Measurements from ENCODE around the gene PARD3B.
A peak's percentile ranks its signal among the peaks of the same experiment; 100 is the strongest.
"Not testable (repeated sequence)": the region's sequence is repeated elsewhere in the genome, so short reads cannot be mapped to it uniquely, and the experiment has no call there.

PARD3B gene

DNA sequence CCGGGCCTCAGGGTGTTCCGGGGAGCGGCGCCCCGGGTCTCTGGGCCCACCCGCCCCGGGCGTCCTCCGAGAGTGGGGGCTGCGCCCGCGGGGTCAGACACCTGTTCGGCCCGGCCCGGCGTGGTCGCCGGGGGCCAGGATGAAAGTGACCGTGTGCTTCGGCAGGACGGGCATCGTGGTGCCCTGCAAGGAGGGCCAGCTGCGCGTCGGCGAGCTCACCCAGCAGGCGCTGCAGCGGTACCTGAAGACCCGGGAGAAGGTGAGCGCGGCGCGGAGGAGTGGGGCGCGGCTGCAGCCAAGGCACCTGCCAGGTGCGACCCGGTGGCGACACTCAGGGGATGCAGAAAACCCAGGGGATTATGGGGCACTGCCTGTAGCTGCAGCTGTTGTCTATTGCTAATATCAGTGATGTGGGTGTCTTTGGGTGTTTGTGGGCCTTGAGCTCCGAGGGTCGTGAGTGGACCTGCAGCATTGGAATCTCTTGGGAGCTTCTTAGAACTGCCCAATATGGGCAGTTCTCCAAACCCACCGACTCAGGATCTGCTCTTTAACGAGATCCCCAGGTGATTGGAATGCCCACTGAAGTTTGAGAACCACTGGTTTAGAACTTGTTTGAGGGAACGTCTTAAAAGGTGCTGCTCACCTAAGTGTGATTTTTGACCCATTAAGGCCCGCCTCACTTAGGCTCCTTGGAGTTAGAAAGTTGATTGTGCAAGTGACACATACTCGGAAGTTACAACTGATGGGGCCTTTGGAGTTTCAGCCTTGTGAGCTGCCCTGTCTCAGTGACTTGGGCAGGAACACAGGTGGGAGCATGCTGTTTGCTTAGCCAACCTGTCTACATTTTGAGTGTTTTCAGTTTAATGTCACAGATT, 823 bp downstream of the PARD3B start:
- H3K9me3 ChIP-seq (ENCODE audit: control insufficient read depth, low read depth, low read length), result no peaks in the 10 kb centered on the region
- H3K9ac ChIP-seq (ENCODE audit: low read length), result peak overlapping the region; percentile 31
- peaks cover 17% of the 10 kb centered on the region for H3K4me1 ChIP-seq (ENCODE audit: control insufficient read depth, low read depth, low read length)
- H3K27ac ChIP-seq (ENCODE audit: low read length), result no peak overlapping the region
- H3K4me3 ChIP-seq (ENCODE audit: low read length), result peak overlapping the region; percentile 71
- no peaks in the 10 kb centered on the region for H3K36me3 ChIP-seq (ENCODE audit: control insufficient read depth, low read depth, low read length)
- peaks cover 35% of the 10 kb centered on the region for H3K27me3 ChIP-seq (ENCODE audit: control insufficient read depth, insufficient read depth, low read length)

DNA sequence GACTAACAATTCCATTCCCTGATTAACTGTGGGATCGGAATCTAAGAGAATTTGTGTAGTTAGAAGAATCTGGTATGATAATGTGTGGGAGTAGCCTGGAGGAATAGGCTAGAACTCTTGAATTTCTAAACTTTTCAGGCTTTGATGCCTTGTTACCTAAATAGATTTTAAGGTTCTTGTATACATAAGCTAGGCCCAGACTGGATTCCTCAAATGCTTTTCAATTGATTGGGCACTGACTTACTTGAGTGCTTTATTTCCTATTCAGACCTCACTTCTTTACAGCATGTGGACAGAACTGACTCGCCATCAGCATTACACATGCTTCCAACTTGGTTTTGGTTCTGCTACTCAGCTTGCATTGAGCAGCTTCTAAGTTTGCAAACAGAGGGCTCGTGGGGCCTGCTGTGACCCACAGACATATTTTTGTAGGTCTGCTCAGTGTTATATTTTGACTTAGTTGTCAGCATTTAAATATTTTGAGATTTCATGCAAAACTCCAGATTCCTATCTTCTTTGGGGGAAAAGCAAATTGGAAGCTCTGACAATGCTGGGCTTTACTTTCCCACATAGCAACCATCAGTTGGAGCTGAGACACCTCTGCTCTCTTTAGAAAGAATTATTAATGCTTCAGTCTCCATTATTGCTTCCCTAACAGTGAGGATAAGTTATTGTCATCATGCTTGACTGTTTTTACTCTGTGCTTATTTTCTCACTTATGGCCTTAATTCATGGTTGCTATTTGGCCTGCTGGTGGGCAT, 5.7 kb downstream of the PARD3B start:
- Histone ChIP-seq H3K9ac (ENCODE audit: low read length) (no peak overlapping the region), H3K9me3 (ENCODE audit: control insufficient read depth, low read depth, low read length) (no peaks in the 10 kb centered on the region), H3K36me3 (ENCODE audit: control insufficient read depth, low read depth, low read length) (no peaks in the 10 kb centered on the region), H3K4me3 (ENCODE audit: low read length) (no peak overlapping the region), H3K27ac (ENCODE audit: low read length) (no peak overlapping the region), H3K4me1 (ENCODE audit: control insufficient read depth, low read depth, low read length) (peaks cover 12% of the 10 kb centered on the region), H3K27me3 (ENCODE audit: control insufficient read depth, insufficient read depth, low read length) (peaks cover 11% of the 10 kb centered on the region)

DNA sequence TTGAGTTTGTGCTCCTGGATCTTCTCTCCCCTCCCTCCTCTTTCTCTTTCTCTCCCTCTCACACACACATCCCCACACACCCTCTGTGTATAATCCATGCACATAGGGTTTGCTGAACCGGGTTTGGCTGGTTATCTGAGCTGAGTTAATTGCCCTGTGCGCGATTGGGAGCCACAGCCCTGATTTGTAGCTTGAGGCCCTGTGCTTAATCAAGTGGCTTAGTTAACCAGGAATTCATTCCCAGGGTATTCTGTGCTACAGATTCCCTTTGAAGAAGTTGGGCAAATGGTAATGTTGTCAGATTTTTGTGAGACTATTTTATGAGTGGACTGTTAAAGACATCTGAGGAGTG, 6.2 kb downstream of the PARD3B start:
- Histone ChIP-seq H3K27me3 (ENCODE audit: control insufficient read depth, insufficient read depth, low read length) (peaks cover 5% of the 10 kb centered on the region), H3K27ac (ENCODE audit: low read length) (no peak overlapping the region), H3K4me3 (ENCODE audit: low read length) (no peak overlapping the region), H3K9ac (ENCODE audit: low read length) (no peak overlapping the region), H3K4me1 (ENCODE audit: control insufficient read depth, low read depth, low read length) (peaks cover 6% of the 10 kb centered on the region), H3K36me3 (ENCODE audit: control insufficient read depth, low read depth, low read length) (no peaks in the 10 kb centered on the region), H3K9me3 (ENCODE audit: control insufficient read depth, low read depth, low read length) (no peaks in the 10 kb centered on the region)

DNA sequence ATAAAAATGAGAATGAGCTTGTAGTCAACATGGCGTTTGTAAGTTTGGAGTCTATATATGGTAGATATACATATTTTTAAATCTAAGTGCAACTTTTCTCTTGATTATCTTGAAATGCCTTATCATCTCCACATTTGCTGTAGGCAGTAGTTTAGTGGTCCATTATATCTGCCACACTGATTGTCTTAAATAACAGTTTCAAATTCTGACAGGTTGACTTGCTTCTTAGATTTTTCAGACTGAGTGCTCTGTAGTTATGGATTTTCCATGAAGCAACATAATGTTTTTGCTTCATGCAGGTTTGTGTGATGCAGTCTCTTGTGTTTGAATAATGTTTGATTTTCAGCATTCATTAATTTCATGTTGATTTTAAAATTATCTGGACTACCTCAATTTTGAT, 12.3 kb downstream of the PARD3B start:
- Histone ChIP-seq H3K9me3 (ENCODE audit: control insufficient read depth, low read depth, low read length) (no peaks in the 10 kb centered on the region), H3K4me3 (ENCODE audit: low read length) (no peak overlapping the region), H3K27ac (ENCODE audit: low read length) (no peak overlapping the region), H3K9ac (ENCODE audit: low read length) (no peak overlapping the region), H3K27me3 (ENCODE audit: control insufficient read depth, insufficient read depth, low read length) (no peaks in the 10 kb centered on the region), H3K4me1 (ENCODE audit: control insufficient read depth, low read depth, low read length) (no peaks in the 10 kb centered on the region), H3K36me3 (ENCODE audit: control insufficient read depth, low read depth, low read length) (no peaks in the 10 kb centered on the region)

DNA sequence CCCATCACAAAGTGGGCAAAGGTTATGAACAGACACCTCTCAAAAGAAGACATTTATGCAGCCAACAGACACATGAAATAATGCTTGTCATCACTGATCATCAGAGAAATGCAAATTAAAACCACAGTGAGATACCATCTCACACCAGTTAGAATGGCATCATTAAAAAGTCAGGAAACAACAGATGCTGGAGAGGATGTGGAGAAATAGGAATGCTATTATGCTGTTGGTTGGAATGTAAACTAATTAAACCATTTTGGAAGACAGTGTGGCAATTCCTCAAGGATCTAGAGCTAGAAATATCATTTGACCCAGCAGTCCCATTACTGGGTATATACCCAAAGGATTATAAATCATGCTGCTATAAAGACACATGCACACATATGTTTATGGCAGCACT, 14.1 kb downstream of the PARD3B start:
- H3K4me1 ChIP-seq (ENCODE audit: control insufficient read depth, low read depth, low read length); H3K9me3 ChIP-seq (ENCODE audit: control insufficient read depth, low read depth, low read length); H3K36me3 ChIP-seq (ENCODE audit: control insufficient read depth, low read depth, low read length); H3K4me3 ChIP-seq (ENCODE audit: low read length); H3K9ac ChIP-seq (ENCODE audit: low read length); H3K27ac ChIP-seq (ENCODE audit: low read length); H3K27me3 ChIP-seq (ENCODE audit: control insufficient read depth, insufficient read depth, low read length): not testable (repeated sequence)

DNA sequence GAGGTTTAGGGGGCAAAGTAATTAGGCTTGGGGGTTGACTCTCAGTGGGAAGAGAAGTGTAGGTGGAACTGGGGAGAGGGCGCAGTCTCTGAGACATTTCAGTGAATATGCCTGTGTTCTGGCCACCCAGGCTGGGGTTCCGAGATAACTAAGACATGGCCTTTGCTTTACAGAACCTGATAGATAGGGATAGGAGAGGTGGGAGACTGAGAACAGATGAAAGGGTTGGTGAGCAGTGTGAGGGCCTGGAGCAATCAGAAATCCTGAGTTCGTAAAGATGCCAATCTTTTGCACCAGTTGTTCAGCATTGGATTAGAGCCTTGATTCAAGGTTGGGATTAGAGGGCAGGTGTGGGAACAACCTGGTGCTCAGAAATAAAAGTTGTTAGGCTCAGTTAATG, 15.6 kb downstream of the PARD3B start:
- H3K4me3 ChIP-seq (ENCODE audit: low read length), result no peak overlapping the region
- H3K9ac ChIP-seq (ENCODE audit: low read length), result no peak overlapping the region

DNA sequence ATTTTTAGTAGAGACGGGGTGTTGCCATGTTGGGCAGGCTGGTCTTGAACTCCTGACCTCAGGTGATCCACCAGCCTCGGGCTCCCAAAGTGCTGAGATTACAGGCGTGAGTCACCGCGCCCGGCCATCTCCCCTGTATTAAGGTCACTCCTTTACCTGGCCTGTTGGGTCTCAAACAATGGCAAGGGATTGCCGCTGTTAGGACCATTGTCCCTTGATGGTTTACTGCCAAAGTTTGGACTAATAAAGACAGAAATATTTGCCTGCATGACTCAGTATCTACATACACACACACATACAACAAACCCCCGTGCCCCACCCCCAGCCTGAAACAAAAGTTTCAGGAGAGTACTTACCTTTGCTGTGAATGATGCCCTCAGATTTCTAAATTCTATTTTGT, 16.5 kb downstream of the PARD3B start:
- Histone ChIP-seq H3K27me3 (ENCODE audit: control insufficient read depth, insufficient read depth, low read length) (no peaks in the 10 kb centered on the region), H3K9ac (ENCODE audit: low read length) (no peak overlapping the region), H3K4me3 (ENCODE audit: low read length) (no peak overlapping the region), H3K36me3 (ENCODE audit: control insufficient read depth, low read depth, low read length) (no peaks in the 10 kb centered on the region), H3K27ac (ENCODE audit: low read length) (no peak overlapping the region), H3K4me1 (ENCODE audit: control insufficient read depth, low read depth, low read length) (no peaks in the 10 kb centered on the region), H3K9me3 (ENCODE audit: control insufficient read depth, low read depth, low read length) (no peaks in the 10 kb centered on the region)

More for the DNA sequence above, 15.6 kb downstream of the PARD3B start:
- no peak overlapping the region for H3K27ac ChIP-seq (ENCODE audit: low read length)
- H3K36me3 ChIP-seq (ENCODE audit: control insufficient read depth, low read depth, low read length), result no peaks in the 10 kb centered on the region
- no peaks in the 10 kb centered on the region for H3K27me3 ChIP-seq (ENCODE audit: control insufficient read depth, insufficient read depth, low read length)
- no peaks in the 10 kb centered on the region for H3K4me1 ChIP-seq (ENCODE audit: control insufficient read depth, low read depth, low read length)
- H3K9me3 ChIP-seq (ENCODE audit: control insufficient read depth, low read depth, low read length), result no peaks in the 10 kb centered on the region

DNA sequence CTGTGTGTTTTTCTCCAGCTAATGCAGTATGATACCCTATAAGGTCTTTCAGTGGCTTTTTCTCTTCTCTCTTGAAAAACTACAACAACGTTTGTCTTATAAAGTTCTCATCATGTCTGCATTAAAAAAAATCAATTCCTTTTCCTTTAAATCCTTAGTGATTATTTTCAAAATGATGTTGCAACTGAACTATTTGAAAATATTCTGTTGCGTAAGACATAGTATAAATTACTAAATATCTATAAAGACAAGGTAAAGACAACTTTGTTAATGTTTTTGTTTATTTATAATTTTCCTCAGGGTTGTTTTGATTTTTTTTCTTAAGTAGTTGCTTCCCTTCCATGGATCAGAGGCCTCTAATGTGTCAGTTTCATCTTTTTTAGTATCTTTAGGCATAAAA, 21.2 kb downstream of the PARD3B start:
- H3K36me3 ChIP-seq (ENCODE audit: control insufficient read depth, low read depth, low read length), result no peaks in the 10 kb centered on the region
- no peak overlapping the region for H3K4me3 ChIP-seq (ENCODE audit: low read length)
- no peak overlapping the region for H3K9ac ChIP-seq (ENCODE audit: low read length)
- no peaks in the 10 kb centered on the region for H3K27me3 ChIP-seq (ENCODE audit: control insufficient read depth, insufficient read depth, low read length)
- no peaks in the 10 kb centered on the region for H3K4me1 ChIP-seq (ENCODE audit: control insufficient read depth, low read depth, low read length)
- no peaks in the 10 kb centered on the region for H3K9me3 ChIP-seq (ENCODE audit: control insufficient read depth, low read depth, low read length)
- H3K27ac ChIP-seq (ENCODE audit: low read length), result no peak overlapping the region

DNA sequence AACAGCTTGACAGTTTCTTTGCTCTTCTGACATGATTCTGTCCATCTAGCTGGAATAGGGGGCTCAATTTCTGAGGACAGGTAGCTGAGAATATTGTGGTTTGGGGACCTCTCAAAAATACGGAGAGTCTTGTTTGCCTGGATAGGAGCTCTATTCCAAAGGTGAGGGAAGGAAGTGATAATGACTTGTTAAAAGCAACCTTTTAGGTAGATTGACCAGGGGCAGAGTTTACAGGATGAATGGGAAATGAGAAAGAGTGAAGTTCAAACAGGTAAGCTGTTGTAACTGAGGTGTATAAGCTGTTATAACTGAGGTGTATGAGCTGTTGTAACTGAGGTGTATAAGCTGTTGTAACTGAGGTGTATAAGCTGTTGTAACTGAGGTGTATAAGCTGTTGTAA, 25.1 kb downstream of the PARD3B start:
- H3K27ac ChIP-seq (ENCODE audit: low read length), result no peak overlapping the region
- H3K4me1 ChIP-seq (ENCODE audit: control insufficient read depth, low read depth, low read length), result no peaks in the 10 kb centered on the region
- H3K9me3 ChIP-seq (ENCODE audit: control insufficient read depth, low read depth, low read length), result no peaks in the 10 kb centered on the region
- H3K27me3 ChIP-seq (ENCODE audit: control insufficient read depth, insufficient read depth, low read length), result no peaks in the 10 kb centered on the region
- H3K36me3 ChIP-seq (ENCODE audit: control insufficient read depth, low read depth, low read length), result no peaks in the 10 kb centered on the region
- H3K9ac ChIP-seq (ENCODE audit: low read length), result no peak overlapping the region
- no peak overlapping the region for H3K4me3 ChIP-seq (ENCODE audit: low read length)

DNA sequence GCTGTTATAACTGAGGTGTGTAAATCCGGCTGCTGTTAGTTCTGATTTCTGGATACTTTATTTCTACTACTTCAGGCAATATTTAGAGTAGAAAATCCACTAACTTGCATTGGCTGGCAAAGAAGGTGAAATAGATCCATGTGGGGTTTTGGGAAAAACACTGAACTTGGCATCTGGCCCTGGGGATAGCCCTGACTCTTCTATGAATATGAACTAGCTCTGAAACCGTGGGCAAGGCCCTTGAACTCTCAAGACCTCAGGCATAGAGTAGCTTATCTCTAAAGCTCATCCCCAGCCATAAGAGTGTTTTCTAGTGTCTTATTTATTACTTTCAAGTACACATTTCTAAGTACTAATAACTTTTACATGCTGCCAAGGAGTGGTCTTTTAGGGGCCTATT, 25.8 kb downstream of the PARD3B start:
- no peak overlapping the region for H3K4me3 ChIP-seq (ENCODE audit: low read length)
- no peak overlapping the region for H3K27ac ChIP-seq (ENCODE audit: low read length)
- no peaks in the 10 kb centered on the region for H3K4me1 ChIP-seq (ENCODE audit: control insufficient read depth, low read depth, low read length)
- H3K9me3 ChIP-seq (ENCODE audit: control insufficient read depth, low read depth, low read length), result no peaks in the 10 kb centered on the region
- H3K9ac ChIP-seq (ENCODE audit: low read length), result no peak overlapping the region
- no peaks in the 10 kb centered on the region for H3K36me3 ChIP-seq (ENCODE audit: control insufficient read depth, low read depth, low read length)
- no peaks in the 10 kb centered on the region for H3K27me3 ChIP-seq (ENCODE audit: control insufficient read depth, insufficient read depth, low read length)

DNA sequence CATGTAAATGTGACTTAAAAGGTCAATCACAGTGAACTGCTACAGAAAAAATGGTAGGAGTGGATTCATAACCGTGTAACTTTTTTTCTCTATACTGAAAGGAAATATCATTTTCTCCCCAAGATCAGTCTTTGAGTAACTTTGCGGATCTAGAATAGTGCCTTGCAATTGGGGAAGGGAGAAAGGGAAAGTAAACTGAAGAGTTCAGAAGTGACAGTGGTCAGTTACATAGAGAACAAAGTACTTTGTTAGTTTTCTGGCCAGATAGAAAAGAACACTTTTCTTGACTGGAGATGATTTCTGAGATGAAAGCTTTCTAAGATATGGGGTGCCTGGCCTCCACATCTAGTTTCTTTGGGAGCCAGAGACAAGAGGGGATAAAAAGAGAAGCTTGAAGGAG, 26.6 kb downstream of the PARD3B start:
- no peak overlapping the region for H3K4me3 ChIP-seq (ENCODE audit: low read length)
- no peaks in the 10 kb centered on the region for H3K27me3 ChIP-seq (ENCODE audit: control insufficient read depth, insufficient read depth, low read length)
- H3K4me1 ChIP-seq (ENCODE audit: control insufficient read depth, low read depth, low read length), result no peaks in the 10 kb centered on the region
- no peaks in the 10 kb centered on the region for H3K9me3 ChIP-seq (ENCODE audit: control insufficient read depth, low read depth, low read length)
- no peaks in the 10 kb centered on the region for H3K36me3 ChIP-seq (ENCODE audit: control insufficient read depth, low read depth, low read length)
- no peak overlapping the region for H3K9ac ChIP-seq (ENCODE audit: low read length)
- no peak overlapping the region for H3K27ac ChIP-seq (ENCODE audit: low read length)

DNA sequence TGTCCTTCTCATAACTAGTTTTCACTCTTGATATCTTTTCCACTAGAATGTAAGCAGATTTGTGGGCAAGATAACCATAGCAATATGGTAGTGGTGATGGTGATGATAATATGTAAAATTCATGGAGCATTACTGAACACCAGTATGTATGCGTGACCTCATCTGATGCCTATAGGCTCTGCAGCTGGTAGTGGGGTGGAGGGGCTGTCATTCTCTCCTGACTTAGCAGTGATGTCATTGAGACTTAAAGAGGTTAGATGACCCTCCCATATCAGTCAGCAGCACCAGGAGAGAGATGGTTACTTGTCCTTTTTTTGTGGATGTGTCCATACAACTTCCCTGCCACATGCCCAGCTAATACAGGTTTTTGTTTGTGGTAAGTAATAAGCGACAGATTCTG, 27.9 kb downstream of the PARD3B start:
- no peaks in the 10 kb centered on the region for H3K36me3 ChIP-seq (ENCODE audit: control insufficient read depth, low read depth, low read length)
- H3K4me3 ChIP-seq (ENCODE audit: low read length), result no peak overlapping the region
- no peaks in the 10 kb centered on the region for H3K27me3 ChIP-seq (ENCODE audit: control insufficient read depth, insufficient read depth, low read length)
- no peaks in the 10 kb centered on the region for H3K9me3 ChIP-seq (ENCODE audit: control insufficient read depth, low read depth, low read length)
- H3K27ac ChIP-seq (ENCODE audit: low read length), result no peak overlapping the region
- H3K9ac ChIP-seq (ENCODE audit: low read length), result no peak overlapping the region
- no peaks in the 10 kb centered on the region for H3K4me1 ChIP-seq (ENCODE audit: control insufficient read depth, low read depth, low read length)

Measured in iPS-18a (cell line).